NK-92 (cell line): ENCODE results near the gene NACC1.

Source experiments
- DNase-seq: peaks from one replicate; lab custom pipeline; 2025; ENCODE audit not compliant: unreplicated experiment; lab: John Stamatoyannopoulos, UW

Gene NACC1

DNA sequence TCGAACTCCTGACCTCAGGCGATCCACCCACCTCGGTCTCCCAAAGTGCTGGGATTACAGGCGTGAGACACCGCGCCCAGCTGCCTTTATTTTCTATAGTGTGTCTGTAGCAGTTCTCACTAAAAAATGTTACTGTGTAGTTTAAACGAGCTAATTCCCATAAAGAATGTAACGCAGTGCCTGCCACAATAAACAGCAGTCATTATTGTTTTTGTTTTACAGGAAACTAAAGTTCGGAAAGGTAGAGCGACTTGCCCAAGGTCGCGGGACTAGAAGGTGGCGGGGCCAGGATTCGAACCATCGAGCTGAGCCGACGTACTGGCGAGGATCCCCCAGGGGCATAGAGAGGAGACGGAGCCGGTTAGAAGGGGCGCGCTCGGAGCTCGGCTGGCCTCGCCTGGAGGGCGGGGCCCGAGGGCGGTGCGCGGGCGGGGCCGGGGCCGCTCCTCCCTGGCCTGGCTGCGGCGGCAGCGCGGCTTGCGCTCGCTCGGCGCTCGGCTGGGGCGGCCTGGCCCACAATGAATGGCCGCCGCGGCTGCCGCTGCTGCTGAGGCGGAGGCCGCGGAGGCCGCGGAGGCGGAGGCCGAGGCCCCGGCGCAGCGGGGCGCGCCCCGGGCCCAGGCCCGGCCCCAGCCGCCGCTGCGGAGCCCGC lies at the start of gene NACC1:
NACC1 (plus strand) TSS at position 493 of the 652 bp plus-strand sequence. CDS start 16,944 bp downstream, outside the sequence.
- no peak for DNase-seq

DNA sequence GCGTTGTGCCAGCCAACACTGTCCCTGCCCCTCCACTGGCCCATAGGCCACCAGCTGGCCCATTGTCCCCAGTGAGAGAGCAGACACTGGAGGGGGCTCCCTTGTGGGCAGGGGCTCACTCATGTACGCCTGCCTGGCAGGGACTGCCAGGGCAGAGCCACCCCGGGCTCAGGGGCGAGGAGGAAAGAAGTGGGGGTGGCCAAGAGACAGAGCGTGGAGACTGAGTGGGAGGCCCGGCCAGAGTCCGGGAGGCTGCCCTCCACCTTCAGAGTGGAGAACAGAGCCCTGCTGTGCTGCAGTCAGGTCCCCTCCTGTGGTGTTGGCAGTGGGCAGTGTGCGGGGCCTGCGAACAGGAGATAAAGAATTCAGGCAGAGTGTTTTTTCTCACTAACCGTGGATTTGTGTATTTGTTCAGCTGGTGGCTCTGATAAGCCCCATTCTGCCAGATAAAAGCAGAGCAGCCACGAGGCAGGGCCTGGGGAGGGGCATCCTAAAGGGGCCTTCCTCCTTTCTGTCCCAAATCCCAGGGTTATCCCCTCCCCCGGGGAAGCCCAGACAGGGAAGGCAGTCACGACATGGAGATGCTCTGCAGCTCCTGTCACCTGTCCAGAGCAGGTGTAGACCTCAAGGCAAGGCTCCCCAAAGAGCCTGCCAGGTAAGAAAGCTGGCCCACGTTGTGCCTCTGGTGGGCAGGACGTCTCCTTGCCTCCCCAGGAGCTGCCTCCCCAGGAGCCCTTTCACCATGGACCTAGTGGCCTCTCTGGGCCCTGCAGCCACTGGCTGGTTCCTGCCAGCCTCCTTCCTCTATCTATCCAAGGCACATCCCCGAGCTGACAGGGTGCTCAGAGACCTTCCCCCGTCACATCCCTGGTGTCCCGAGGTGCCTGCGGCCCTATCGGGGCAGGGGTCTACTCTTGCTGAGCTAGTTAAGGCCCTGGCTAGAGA lies 48.4 kb upstream of the NACC1 start:
- DNase-seq = no peak

DNA sequence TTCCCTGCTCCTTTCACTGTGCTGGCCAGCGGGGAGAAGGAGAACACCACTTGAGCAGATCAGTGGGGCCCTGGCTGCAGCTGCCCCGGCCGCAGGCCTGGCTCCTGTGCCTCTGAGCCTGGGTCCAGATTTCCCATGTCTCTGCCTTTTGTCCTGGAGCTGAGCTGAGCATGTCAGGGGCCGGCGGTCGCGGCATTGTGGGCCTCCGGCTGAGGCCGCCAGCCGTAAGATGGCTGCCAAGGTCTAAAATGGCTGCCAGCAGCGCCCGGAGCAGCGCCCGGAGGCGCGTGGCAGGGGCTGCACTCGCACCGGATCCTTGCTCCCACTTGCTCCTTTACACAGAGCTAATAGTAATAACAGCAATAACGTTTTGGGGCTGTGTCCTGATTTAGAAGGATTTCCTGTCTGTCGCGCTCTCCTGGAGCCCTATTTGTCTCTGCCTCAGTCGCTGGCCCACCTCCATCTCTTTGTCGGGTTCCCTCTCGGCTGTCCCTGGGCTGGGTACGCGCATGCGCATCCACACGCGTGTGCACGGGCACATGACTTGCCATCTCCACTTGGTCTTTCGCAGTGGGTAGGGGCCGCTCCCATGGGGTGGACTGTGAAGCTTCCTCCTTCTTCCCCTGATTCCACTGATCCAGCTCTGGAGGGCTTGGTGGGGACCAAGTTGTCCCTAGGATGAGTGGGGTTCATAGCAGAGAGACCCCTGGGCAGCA lies 47.5 kb upstream of the NACC1 start:
- no peak for DNase-seq

DNA sequence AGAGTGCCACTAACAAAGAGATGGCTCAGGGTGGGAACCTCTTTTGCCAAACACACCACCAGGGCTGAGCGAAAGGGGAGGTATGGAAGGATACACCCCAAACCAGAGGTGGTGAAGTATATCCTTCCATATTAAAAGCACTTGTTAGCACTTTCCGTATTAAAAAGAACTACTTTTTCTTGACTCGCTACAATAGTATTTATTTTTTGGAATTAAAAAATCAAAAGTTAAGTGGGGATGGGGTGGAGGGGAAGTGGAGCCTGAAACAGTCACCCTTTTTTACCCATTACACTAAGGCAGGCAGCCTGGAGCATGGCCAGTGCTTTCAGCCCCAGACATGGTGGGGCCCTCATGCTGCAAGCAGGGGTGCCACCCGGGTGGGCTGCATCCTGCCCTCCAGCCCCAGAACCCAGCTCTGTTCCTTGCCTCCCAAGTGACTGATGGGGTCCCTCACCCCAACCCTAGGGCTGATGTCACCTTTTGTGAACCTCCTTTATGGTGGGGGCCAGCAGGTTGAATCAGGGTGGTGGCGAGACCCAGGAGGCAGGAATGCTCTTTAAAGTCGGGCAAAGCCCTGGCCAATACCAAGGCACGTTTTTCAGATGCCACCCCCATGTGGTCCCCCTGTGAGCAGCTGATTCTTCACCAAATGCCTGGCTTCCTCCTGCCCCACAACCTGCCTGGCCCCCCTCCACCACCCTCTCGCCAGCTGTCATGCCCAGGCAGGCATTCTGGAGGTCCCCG lies 46.4 kb upstream of the NACC1 start:
- no peak for DNase-seq

DNA sequence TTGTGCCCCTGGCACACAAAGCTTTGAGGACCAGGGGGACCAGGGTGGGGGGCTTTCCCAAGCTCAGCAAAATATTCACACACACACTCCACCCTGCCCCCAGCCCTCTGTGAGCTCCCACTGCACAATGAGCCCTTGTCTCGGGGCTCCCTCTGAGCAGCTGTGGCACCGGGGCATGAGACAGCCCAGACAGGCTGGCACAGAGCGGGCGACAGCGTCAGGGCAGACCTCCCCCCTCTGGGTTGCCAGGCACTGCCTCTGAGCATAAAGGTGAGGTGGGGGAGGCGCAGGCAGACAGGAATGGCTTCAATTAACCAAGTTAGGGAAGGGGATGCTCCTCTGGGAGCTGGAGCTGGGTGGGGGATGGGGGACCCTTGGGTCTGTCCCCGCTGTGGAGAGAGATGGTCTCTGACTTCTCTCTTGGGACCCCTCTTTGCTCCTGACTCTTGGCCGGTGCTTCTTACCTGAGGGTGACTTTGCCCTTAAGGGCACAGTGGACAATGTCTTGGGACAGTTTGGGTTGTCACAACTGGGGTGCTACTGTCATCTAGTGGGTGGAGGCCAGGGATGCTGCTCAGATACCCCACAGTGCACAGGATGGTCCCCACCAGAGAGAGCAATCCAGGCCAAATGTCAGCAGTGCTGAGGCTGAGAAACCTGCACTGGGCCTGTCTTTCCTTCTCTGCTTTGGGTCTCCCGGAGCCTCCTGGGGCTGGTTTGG lies 45.7 kb upstream of the NACC1 start:
- no peak for DNase-seq

DNA sequence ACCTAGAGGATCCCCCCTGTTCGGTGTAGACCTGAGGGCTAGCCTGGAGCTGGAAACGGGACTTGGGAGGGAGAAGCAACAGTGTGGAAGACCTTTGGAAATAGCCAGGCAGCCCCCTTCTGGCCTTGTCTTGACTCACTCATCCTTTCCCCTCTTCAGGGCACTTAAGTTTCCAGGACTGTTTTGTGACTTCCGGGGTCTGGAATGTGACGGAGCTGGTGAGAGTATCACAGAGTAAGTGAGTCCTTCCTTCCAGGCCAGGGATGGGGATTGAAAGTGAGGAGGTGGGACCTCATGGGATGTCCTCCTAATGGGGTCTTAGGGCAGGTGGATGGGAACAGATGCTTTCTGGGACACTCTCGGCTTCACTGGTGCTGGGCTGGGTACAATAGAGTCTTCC lies 44.8 kb upstream of the NACC1 start:
- DNase-seq = no peak

DNA sequence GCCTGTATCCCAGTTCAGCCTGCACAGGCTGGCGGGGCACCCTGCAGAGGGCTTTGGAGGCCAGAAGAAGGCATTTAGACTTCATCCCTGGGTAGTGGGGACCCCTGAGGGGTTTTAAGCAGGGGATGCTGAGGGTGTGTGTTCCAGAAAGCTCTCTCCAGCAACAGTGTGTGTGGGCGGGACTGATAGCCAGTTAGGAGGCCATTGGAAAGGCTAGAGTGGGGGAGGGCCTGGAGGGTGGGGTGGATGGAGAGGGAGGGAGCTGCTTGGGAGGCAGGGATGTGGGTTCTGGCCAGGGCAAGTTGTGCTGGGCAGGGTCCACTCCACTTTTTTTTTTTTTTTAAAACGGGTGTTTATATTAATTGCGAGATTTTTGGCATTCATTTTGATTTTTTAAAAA lies 43.7 kb upstream of the NACC1 start:
- no peak for DNase-seq

DNA sequence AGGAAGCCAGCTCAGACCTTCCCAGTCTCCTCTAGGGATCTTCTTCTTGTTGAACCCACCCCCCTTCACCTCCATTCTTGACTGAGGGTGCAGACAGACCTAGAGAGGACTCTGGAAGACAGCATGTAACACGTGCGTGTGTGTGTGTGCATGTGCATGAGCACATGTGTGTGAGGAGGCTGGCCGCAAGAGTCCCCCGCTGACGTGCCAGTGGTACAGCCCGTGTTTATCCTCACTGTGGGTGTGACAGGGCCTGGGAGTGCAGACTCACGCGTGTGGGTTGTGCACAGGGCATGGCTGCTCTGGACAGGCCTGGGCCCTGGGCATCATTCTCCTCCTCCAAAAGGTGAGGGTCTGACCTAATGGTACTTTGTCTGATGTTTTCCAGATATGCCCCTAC lies 41.7 kb upstream of the NACC1 start:
- DNase-seq = no peak

DNA sequence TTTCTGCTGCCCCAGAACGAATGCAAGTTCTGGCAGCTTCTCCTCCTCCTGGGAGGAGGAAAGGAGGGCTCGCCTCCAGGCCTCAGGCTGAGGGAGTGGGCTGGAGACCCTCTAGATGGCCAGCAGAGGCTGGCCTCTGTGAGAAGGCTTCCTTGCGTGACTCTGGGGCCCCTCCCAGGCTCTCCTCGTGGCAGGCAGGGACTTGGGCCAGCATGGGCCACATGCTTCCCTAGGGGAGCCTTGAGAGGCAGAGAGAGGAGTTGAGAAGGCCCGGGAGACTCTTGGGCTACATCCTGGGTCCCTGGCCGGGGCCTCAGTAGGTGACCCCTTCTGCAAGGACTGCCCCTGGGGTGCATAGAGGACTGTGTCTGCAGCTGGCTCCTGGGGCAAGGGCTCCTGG lies 41.3 kb upstream of the NACC1 start:
- DNase-seq = no peak

DNA sequence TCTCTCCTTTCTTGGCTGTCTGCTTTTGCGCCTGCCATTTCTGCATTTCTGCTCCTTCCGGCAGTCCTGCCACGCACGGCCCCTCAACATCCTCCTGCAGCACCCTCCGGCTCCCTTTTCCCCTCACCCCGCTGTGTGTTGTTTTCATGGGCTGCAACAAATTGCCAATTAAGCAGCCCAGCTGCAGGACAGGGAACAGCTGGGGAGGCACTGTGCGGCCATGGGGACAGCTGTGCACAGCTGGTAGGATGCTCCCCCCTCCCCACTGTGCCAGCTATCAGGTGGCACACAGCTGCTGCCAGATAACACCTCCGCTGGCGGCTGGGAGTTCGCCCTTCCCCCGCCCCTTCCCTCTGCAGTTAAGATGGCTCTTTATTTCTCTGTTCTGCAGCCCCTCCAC lies 40.8 kb upstream of the NACC1 start:
- DNase-seq = no peak

DNA sequence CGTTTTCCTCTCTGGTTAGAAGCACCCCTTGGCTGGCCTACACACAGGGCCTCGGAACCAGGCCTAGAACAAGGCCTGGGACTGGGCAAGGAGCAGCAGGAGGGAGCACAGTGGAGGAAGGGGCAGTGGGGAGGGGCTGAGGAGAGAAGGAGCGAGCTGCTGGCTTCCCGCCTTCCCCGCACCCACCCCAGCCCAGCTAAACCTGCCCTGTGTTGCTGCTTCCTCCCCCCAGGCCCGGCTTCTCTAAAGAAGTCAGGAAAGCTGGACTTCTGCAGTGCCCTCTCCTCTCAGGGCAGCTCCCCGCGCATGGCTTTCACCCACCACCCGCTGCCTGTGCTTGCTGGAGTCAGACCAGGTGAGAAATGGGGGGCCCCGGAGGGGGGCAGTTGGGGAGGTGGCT lies 39.7 kb upstream of the NACC1 start:
- no peak for DNase-seq

DNA sequence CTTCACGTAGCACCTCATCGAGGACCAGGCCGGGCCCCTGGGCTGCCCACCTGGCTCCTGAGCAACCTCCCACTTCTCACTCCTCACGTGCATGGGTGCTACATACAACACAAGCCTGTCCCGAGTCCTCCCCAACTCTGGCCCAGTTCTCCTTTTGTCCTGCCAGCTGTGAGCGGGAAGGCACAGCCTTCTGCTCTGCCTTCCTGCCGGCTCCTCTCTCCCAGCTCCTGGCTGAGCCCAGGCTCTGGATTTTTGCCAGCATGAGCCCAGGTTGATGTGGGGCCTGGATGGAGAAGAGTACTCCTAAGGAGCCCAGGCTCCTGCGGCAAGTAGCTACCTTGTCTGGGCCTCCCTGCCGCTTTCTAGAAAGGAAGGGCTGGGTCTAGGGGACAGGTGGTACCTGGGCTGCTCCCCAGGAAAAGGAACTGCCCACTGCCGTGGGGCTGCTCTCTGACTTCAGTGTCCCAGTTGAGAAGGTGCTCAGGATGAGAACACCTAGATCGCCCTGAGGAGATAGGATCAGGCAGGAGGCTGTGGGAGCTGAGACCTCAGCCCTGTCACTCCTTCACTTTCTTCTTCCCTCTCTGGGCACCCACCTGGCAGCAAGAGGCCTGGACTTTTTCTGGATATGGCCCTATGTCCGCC lies 39.0 kb upstream of the NACC1 start:
- no peak for DNase-seq

DNA sequence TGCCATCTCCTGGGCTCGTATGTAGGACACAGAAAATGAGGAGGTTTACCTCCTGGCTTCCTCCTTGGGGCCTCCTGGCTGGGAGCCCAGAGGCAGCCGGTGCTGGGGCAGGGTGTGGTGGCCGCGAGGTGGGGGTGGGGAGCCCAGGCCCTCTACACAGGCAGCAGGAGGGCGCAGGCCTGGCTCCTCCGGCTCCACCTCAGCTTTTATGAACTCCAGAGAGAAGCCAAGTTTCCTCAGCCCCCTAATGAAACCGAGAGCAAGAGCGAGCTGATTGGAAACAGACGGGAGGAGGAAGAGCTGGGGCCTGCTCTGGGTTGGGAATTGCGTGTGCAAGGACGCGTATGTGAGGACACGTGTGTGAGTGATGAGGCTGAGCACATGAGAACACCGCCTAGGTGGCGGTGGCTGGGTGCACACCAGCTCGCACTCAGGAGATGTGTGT lies 38.5 kb upstream of the NACC1 start:
- no peak for DNase-seq

DNA sequence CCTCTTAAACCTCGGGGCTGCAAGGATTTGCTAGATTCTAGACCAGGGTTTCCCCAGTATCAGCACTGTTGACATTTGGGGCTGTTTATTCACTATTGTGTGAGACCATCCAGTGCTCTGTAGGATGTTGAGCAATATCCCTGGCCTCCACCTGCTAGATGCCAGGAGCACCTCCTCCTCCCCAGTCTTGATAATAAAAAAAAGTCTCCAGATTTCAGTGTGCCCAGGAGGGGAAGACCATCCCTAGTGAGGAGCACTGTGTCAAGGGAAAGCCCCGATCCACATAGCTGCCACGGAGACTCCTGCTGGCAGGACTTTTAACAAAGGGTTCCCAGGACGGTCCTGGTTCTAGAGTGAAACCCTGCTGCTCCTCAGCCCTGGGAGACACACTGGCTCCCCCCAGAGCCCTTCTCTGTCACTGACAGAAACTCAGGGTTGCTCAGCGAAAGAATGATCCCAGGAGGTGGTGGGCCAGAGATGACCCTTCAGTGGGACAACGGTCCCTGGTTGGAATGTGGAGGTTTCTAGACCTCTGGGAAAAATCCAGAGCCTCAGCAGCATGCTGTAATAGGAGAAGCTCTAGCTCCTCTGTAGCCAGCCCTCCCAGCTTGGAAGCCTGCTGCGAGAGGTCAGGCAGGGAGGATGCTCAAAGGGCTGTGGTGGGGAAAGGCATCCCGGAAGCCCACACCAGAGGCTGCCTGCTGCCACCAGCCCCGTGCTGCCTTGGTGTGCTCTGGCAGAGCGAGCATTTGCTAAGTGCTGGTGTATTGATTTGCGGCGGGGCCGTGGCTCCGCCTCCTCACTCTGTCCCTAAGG lies 35.7 kb upstream of the NACC1 start:
- no peak for DNase-seq

DNA sequence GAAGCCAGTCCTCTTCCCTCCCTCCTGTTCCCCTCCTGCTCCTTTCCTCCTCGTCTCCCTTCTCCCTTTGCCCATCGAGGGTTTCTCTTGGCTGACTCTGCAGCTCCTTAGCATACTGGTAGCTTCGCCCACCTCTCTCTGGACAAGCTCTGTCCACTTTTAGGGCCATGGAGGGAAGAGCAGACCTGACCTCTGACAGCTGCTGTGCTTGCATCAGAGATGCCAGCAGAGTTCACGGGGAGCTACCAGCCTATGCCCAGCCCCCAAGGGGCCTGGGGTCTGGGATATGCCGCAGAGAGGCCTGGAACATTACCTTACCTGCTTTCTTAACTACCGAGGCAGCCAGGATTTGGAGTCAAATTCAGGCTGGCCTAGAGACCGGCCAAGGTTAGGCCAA lies 35.1 kb upstream of the NACC1 start:
- DNase-seq = no peak

DNA sequence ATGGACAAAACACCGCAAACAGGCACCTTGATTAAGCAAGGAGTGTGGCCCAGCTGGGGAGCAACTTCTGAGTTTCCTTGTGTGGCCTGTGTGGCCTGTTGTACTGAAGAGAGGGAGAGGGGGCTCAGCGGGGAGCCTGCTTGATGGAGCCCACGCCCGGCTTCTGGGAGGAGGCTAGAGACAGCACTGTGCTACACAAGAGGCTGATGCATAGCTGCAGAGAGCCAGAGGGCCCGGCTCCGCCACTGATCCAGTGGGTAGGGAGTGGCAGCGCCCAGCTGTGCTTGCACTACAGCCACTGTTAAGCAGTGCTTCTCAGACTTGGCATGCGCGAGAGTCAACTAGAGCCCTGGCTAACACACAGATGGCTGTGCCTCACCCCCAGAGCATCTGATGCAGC lies 34.4 kb upstream of the NACC1 start:
- no peak for DNase-seq

DNA sequence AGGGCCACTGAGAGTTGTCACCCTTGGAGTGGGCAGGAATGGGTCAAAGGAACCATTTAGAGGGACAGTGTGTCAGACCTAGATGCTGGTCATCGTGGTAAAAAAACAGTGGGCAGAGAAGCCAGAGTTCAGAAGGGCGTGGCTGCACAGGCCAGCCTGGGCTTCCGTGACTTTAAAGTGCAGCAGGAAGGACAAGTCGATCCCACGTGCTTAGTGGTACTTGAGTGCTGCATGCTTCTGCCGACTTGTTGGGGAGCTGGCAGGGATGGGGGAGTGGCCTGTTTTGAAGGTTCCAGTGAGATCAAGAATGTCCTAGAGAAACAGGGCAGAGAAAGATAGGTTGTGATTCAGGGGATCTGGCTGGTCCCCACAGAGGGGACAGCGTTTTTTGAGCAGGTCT lies 32.4 kb upstream of the NACC1 start:
- DNase-seq = no peak

DNA sequence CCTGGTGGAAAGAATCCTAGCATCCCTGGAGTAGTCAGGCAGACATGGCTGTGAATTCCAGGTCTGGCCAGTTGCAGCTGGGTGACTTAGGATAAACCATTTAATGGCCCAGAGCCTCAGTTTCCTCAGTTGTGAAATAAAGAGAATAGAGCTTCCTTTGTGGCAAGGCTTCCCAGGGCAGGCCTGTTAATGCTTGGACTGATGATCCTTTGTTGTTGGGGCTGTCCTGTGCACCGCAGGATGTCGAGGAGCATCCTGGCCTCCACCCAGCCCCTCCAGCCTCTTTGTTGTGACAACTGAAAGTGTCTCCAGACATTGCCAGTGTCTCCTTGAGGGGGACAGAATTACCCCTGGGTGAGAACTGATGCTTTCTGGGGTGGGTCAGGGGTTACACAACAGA lies 31.7 kb upstream of the NACC1 start:
- DNase-seq = no peak

DNA sequence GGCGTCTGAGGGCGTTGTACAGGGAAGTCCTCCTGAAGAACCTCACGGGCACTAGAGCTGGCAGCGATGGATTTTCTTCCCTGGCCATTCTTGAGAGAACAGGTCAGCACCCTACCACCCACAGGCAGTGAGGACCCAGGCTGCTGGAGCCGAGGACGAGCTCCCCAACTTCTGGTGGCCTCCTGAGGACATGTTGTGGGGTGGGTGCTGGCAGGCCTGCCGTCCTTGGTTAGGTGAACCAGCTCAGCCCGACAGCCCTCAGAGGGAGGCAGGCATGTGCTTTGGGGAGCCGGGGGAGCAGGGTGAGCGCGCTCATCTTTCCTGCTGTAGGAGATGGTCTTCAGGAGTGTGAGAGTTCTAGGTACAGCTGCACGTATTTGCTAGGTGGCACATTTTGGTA lies 30.8 kb upstream of the NACC1 start:
- no peak for DNase-seq
